ENCODE data around the gene LAMA1.

Gene LAMA1

DNA sequence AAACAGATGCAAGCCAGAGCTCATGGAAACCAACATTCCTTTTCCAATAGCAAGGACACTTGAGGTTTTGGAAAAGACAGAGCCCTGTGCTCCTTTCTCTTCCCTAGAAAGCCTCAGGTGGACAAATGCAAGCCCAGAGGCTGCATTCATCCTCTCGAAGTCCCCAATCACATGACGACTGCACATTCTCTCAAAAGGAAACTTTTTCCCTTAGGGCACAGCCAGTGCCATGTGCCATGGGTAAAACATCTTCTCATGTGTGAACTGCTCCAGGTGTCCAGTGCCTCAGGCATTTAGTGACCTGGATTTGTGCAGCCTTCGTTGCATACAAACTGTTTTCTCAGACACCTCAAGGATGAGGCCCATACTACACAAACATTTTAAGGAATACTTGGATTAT, 140.7 kb downstream of the LAMA1 start:
- Histone ChIP-seq H3K4me3 (ENCODE audit: low read depth, low read length) (no peak overlapping the region), H3K36me3 (ENCODE audit: control insufficient read depth, insufficient read depth, low read length) (no peaks in the 10 kb centered on the region), H3K27ac (no peak overlapping the region), H2AFZ (no peak overlapping the region), H3K79me2 (no peaks in the 10 kb centered on the region), H3K4me2 (ENCODE audit: low read length) (no peak overlapping the region), H3K27me3 (ENCODE audit: control insufficient read depth, insufficient read depth, low read length) (no peaks in the 10 kb centered on the region), H3K9me3 (ENCODE audit: control insufficient read depth, low read length) (no peaks in the 10 kb centered on the region), H3K4me1 (no peaks in the 10 kb centered on the region), H3K9ac (no peak overlapping the region)
- TF ChIP-seq, protein P1, sequence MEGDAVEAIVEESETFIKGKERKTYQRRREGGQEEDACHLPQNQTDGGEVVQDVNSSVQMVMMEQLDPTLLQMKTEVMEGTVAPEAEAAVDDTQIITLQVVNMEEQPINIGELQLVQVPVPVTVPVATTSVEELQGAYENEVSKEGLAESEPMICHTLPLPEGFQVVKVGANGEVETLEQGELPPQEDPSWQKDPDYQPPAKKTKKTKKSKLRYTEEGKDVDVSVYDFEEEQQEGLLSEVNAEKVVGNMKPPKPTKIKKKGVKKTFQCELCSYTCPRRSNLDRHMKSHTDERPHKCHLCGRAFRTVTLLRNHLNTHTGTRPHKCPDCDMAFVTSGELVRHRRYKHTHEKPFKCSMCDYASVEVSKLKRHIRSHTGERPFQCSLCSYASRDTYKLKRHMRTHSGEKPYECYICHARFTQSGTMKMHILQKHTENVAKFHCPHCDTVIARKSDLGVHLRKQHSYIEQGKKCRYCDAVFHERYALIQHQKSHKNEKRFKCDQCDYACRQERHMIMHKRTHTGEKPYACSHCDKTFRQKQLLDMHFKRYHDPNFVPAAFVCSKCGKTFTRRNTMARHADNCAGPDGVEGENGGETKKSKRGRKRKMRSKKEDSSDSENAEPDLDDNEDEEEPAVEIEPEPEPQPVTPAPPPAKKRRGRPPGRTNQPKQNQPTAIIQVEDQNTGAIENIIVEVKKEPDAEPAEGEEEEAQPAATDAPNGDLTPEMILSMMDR (IDR thresholded peaks at IDR 0.05) = no peak

DNA sequence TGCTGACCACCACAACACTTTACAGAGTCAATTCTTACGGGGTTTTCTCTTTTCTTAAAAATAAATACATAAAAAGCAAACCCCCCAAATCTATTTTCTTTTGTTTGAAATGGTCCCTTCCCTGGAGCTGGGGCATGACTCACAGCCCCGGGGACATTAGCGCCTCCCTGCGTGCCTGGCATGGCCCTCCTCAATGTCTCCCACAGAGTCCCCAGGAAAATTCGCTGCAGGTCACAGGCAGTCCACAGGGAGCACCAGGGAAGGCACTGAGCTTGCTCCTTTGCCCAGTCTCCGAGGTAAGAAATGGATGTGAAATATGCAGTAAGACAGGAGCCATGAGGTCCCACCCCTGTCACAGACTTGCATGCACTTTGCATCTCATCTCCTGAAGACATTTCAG, 142.5 kb downstream of the LAMA1 start:
- H3K27me3 ChIP-seq (ENCODE audit: control insufficient read depth, insufficient read depth, low read length) = no peaks in the 10 kb centered on the region
- no peak overlapping the region for H3K9ac ChIP-seq
- no peak overlapping the region for H3K4me2 ChIP-seq (ENCODE audit: low read length)
- H3K36me3 ChIP-seq (ENCODE audit: control insufficient read depth, insufficient read depth, low read length) = no peaks in the 10 kb centered on the region
- TF ChIP-seq, protein P1 (IDR thresholded peaks at IDR 0.05) = no peak
- H3K4me3 ChIP-seq (ENCODE audit: low read depth, low read length) = no peak overlapping the region
- H2AFZ ChIP-seq = no peak overlapping the region
- H3K27ac ChIP-seq = no peak overlapping the region
- no peaks in the 10 kb centered on the region for H3K9me3 ChIP-seq (ENCODE audit: control insufficient read depth, low read length)
- no peaks in the 10 kb centered on the region for H3K4me1 ChIP-seq
- H3K79me2 ChIP-seq = no peaks in the 10 kb centered on the region

DNA sequence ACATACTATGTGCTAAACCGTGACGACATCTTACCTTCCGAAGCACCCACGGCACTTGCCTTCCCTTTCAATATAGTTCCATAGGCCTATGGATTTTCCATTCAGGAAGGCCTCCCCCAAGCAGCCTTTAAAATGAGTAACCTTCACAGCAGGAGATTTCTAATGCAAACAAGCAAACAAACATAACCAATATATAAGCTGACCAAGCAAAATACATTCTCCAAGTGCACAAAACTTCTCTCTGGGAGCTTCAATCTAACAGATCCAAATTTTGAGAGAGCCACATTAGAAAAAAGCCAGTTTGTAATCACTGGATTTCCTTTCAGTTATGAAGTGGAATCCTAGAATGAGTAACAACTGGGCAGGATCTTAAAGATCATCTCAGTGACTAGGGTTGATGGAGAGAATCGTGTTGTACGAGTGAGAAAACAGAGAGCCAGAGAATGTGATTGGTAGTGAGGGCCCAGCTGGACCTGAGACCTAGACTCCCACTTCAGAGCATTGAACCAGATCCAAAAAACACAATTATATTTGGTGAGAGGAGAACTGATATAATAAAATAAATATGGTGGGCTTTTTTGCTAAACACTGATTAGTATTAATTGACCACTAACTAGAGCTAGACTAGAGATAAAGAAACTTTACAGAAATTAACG, 145.6 kb downstream of the LAMA1 start:
- H3K4me2 ChIP-seq (ENCODE audit: low read length) = no peak overlapping the region
- no peak overlapping the region for H3K27ac ChIP-seq
- H3K9me3 ChIP-seq (ENCODE audit: control insufficient read depth, low read length) = no peaks in the 10 kb centered on the region
- H3K9ac ChIP-seq = no peak overlapping the region
- H2AFZ ChIP-seq = no peak overlapping the region
- no peaks in the 10 kb centered on the region for H3K36me3 ChIP-seq (ENCODE audit: control insufficient read depth, insufficient read depth, low read length)
- H3K79me2 ChIP-seq = no peaks in the 10 kb centered on the region
- no peaks in the 10 kb centered on the region for H3K27me3 ChIP-seq (ENCODE audit: control insufficient read depth, insufficient read depth, low read length)
- TF ChIP-seq, protein P1 (IDR thresholded peaks at IDR 0.05) = no peak
- no peaks in the 10 kb centered on the region for H3K4me1 ChIP-seq
- no peak overlapping the region for H3K4me3 ChIP-seq (ENCODE audit: low read depth, low read length)

DNA sequence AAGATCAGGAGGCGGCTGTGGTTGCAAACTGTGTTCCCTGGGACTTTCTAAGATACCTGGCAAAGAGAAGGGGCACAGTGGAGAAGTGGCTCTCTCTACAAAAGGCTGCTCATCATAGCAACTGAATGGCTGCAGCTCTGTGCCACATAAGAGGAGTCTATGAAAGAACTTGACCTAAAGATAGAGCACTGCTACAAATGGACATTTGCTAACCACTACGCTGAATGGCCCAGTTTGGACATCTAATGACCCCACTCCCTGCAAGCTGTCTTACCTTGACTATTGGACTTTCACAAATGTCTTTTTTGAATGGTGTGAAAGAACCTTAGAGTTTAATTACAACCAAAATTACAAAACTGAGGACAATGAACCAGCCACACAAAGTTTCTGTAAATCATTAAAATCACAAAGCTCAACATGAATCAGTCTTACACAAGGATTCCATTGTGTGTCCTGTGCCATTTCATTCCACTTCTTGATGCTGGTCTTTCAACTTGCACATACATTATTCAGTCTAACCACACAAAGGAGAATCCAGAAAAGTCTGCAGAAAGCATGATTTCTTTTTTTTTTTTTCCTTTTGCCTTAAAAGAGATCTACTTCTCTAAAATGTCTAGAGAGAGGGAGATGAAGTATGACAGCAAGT, 154.0 kb downstream of the LAMA1 start:
- no peaks in the 10 kb centered on the region for H3K9me3 ChIP-seq (ENCODE audit: control insufficient read depth, low read length)
- no peak overlapping the region for H3K9ac ChIP-seq
- H3K79me2 ChIP-seq = no peaks in the 10 kb centered on the region
- TF ChIP-seq, protein P1 (IDR thresholded peaks at IDR 0.05) = no peak
- H3K4me1 ChIP-seq = no peaks in the 10 kb centered on the region
- H3K36me3 ChIP-seq (ENCODE audit: control insufficient read depth, insufficient read depth, low read length) = no peaks in the 10 kb centered on the region
- no peak overlapping the region for H3K4me2 ChIP-seq (ENCODE audit: low read length)
- H3K27me3 ChIP-seq (ENCODE audit: control insufficient read depth, insufficient read depth, low read length) = no peaks in the 10 kb centered on the region
- H3K27ac ChIP-seq = no peak overlapping the region
- H3K4me3 ChIP-seq (ENCODE audit: low read depth, low read length) = no peak overlapping the region
- no peak overlapping the region for H2AFZ ChIP-seq
